ENCODE results near the gene SPACDR.

The SPACDR gene

DNA sequence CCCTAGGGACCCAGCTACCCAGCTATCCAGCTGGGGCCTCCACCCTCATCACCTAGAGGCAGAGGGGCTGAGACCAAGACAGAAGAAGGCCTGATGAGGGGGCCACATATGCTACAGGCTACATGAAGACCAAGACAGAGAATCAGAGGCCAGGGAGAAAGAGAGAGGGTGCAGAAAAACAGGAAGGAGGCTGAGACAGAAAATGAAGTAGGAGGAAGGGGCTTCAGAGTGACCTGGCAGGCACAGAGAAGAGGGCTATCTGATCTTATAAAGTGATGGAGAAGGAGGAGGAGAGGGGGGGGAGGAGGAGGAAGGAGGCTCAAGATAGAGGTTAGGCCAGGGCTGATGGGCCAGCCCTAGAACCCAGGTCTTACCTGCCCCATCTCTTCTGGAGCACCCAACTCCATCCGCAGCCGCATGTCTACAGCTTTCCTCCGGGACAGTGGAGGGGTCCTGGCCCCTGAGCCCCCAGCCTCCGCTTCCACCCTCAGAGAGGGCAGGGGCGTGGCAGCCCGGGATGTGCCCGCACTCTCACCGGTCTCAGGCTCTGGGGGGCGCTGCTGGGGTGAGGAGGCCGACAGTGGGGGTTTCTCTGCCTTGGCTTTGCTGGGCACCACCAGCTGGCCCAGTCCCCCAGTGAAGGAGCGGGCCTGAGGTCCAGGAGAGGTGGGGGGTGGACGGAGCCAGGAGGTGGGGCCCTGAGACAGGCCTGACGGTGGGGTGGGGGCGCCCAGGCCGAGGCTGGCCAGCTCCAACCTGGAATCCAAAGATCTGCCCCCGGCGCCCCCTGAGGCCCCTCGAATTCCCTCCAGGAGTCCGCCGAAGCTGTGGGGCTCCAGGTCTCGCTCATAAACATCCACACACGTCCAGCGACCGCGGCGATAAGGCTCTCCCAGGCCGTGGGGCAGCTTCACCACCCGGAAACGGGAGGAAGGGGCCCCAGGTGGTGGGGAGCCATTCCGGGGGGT, 13.1 kb upstream of the SPACDR start:
- TF ChIP-seq, protein P1, sequence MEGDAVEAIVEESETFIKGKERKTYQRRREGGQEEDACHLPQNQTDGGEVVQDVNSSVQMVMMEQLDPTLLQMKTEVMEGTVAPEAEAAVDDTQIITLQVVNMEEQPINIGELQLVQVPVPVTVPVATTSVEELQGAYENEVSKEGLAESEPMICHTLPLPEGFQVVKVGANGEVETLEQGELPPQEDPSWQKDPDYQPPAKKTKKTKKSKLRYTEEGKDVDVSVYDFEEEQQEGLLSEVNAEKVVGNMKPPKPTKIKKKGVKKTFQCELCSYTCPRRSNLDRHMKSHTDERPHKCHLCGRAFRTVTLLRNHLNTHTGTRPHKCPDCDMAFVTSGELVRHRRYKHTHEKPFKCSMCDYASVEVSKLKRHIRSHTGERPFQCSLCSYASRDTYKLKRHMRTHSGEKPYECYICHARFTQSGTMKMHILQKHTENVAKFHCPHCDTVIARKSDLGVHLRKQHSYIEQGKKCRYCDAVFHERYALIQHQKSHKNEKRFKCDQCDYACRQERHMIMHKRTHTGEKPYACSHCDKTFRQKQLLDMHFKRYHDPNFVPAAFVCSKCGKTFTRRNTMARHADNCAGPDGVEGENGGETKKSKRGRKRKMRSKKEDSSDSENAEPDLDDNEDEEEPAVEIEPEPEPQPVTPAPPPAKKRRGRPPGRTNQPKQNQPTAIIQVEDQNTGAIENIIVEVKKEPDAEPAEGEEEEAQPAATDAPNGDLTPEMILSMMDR (IDR thresholded peaks at IDR 0.05; ENCODE audit: low read depth, low read length), result 0 out of 2 replicates have a peak, but pooled peaks have one; percentile 10
- H3K4me3 ChIP-seq (ENCODE audit: low read depth, low read length), result peak overlapping the region; percentile 94

DNA sequence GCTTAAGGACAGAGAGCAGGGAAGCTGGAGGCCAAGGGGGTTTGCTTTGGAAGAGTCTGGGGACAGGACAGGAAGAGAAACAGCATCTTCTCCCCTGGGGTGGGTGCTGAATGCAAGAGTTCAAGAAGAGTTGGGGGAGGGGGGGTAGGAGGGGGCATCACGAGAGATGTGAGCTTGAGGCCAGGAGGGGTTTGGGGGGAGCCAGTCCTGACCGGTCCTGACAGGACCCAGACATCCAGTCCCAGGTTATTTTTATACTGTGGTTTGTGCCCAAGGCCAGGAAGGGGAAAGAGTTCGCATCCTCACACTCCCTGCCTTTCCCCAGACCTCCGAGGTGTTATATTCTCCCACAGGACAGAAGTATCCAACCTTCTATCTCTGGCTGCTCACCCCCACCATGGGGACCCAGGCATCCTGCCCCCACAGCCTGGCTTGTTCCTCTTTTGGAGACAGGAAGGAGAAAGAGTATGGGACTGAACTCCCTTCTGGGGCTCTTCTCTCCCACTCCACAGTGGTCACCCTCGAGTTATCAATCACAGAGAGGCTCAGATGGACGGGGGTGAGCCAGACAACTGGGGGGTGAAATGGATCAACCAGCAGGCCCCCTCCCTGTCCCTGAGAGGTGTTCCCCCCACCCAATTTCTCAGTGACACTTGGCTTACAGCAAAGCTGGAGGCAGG, 12.2 kb upstream of the SPACDR start:
- H3K4me3 ChIP-seq (ENCODE audit: low read depth, low read length), result peak overlapping the region; percentile 94
- TF ChIP-seq, protein P1 (IDR thresholded peaks at IDR 0.05; ENCODE audit: low read depth, low read length), result no peak

DNA sequence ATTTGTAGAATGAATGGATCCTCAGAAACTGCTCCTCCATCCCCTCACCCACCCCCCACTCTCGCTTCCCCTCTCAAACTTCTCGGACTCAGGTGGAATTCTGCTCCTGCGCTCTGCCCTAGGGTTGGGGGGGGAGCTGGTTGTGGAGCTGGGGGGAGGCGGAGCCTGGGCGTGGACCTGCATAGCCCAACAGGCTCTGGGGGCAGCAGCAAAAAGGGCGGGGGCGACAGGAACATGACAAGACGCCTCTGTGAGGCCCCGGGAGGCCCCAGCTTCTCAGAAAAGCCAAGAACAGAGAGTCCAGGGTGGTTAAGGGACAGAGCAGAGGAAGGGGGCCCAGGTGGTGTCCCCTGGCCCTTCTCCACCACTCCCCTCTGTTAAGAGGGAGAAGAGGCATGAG, 11.5 kb upstream of the SPACDR start:
- TF ChIP-seq, protein P1 (IDR thresholded peaks at IDR 0.05; ENCODE audit: low read depth, low read length), result no peak
- H3K4me3 ChIP-seq (ENCODE audit: low read depth, low read length), result peak overlapping the region; percentile 94

DNA sequence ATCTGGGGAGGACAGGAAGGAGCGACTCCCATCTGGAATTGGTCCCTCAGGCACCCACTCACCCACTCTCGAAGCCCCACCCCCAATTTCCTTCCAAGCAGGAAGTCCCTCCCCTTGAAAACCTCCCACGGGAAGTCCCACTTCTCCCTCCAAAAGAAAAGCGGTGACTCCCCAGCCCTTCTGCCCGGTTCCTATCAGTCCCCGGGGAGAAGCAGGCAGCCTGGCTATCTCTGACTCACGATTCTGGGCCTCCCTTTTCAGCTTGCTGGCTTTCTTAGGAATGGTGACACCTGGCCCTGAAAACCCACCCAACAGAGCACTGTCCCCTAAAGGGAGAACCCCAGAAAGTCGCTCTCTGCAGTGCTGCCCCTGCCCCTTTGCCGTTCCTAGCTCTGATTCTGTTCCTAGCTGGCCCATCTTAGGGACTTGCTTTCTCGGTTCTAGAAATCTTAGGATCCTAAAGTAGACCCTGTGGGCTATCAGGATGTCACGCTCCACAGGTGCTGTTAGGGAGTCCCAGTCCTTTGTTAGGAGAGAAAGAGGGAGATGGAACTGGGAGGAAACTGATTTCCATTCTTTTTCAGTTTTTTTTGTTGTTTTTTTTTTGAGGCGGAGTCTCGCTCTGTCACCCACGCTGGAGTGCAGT, 8.9 kb upstream of the SPACDR start:
- H3K4me3 ChIP-seq (ENCODE audit: low read depth, low read length), result no peak overlapping the region
- TF ChIP-seq, protein P1 (IDR thresholded peaks at IDR 0.05; ENCODE audit: low read depth, low read length), result no peak

DNA sequence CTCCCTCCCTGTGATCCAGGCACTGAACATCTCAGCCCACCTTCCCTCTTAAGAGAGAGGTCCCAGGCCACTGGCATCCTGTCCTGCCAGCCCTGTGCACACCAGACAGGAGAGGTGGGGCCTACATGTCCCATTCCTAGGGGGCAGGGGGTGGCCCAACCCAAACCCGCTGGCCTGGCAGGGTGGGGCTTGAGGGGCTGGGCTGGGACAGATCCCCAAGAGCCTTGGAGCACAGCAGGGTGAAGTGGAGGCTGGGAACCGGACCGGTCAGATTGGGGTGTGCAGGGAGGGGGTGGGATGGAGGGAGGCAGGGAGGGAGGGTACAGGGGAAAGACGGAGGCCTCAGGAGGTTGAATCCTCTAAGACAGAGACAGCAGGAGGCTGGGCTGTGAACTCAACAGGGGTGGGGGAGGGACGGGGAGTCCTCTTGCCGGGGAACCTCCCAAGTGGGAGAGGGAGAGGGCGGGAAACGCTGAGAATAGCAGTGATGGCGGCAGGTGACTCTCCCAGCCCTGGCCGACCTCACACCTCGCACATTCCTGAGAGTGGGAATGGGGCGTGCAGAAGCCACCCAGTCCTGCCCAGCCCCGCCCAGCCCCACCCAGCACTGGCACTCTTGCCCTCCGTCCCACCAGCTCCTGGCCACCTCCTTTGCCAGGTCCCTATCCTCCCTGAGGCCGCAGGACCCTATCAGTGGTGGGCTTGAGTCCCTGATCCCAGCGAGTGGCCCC, 8.2 kb upstream of the SPACDR start:
- H3K4me3 ChIP-seq (ENCODE audit: low read depth, low read length), result no peak overlapping the region
- TF ChIP-seq, protein P1 (IDR thresholded peaks at IDR 0.05; ENCODE audit: low read depth, low read length), result no peak

DNA sequence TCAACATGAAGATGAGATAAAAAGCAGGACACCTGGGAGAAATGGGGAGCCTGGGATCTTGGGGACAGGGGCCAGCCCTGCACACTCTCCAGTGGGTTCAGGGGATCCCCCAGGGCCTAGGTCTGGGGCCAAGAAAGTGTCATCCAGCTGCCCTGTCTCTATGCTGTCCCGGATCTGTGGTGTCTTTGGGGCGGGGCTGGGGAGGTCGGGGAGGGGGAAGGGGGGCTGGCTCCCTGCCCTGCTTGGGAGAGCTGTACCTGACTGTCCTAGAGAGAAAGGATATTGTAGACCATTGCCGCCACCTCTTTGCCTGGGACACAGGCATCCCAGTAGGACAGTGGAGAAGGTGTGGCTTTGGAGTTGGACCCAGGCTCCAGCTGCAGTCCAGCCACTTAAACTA, 7.0 kb upstream of the SPACDR start:
- TF ChIP-seq, protein P1 (IDR thresholded peaks at IDR 0.05; ENCODE audit: low read depth, low read length), result no peak
- no peak overlapping the region for H3K4me3 ChIP-seq (ENCODE audit: low read depth, low read length)
